K562 (cell line): Measurements from ENCODE around the gene PEPD. TPM values are rescaled to one million over a fixed set of nuclear protein-coding genes. Genes with fewer than 3 reads are reported as not detected.

Experiments
- ATAC-seq: fragments of 200-7000 bp; cut with Tn5 transposase; 3 replicates; pipeline ENCODE4 v1.9.1; 2020; ENCODE audit warnings: moderate library complexity
- BruUV-seq: library from RNA; stranded (reverse); fragments of 400-500 nt; replicated peaks from 2 replicates; lab custom pipeline; 2021; lab: Mats Ljungman, UMichigan
- CTCF ChIA-PET: fragments of 300-600 bp; formaldehyde crosslinking; extraction: SDS; loops from one replicate; lab custom pipeline; 2021; ENCODE audit warnings: low intra/inter-chr PET ratio; lab: Yijun Ruan, JAX
- POLR2A ChIA-PET: fragments of 300-600, 350-650 bp; sonication (Branson Sonifier 250); formaldehyde crosslinking; extraction: SDS; loops from one replicate; lab custom pipeline; 2021; ENCODE audit warnings: antibody characterized with exemption, inconsistent platforms; lab: Yijun Ruan, JAX
- DNase-seq, 4 experiments: peaks; one replicate each; pipeline versions ENCODE4 v3.0.0 to v3.0.0-alpha.2; 2011 to 2018; ENCODE audit warnings: low spot score in 3 of 4, mixed read lengths in 3 of 4; ENCODE audit errors: extremely low read depth in 1 of 4
- FAIRE-seq: peaks from 2 replicates; lab custom pipeline; 2011; peaks lifted over from hg19 to GRCh38; lab: Jason Lieb, UNC
- H2AFZ ChIP-seq: 2 replicates; pipeline ENCODE4 v1.6.0; 2011; ENCODE audit warnings: low read depth, low read length, control low read depth, inconsistent platforms
- H3K27ac ChIP-seq: fragments of 200-600 bp; 3 replicates; pipeline ENCODE4 v1.8.0; 2011; ENCODE audit warnings: low read depth, mild to moderate bottlenecking, control low read depth, inconsistent platforms, low read length, moderate library complexity, mixed read lengths; ENCODE audit errors: extremely low read depth
- H3K27me3 ChIP-seq, 2 experiments: fragments of 300-600 bp in 1 of 2; 2 replicates in 1 of 2; 3 replicates in 1 of 2; pipeline versions ENCODE4 v1.6.0 to v1.8.0; 2011; ENCODE audit warnings: inconsistent platforms in 2 of 2, low read length in 2 of 2, mild to moderate bottlenecking in 1 of 2, mixed read lengths in 1 of 2, moderate library complexity in 1 of 2; ENCODE audit not compliant: control insufficient read depth in 2 of 2, insufficient read depth in 2 of 2
- H3K36me3 ChIP-seq: fragments of 300-600 bp; 3 replicates; pipeline ENCODE4 v1.8.0; 2011; ENCODE audit warnings: mild to moderate bottlenecking, low read length, inconsistent platforms; ENCODE audit not compliant: control insufficient read depth, insufficient read depth
- H3K4me1 ChIP-seq, 2 experiments: fragments of 200-600 bp in 1 of 2; replicated peaks in 1 of 2; 2 replicates in 1 of 2; 3 replicates in 1 of 2; pipeline versions ENCODE4 v1.5.1 to v1.8.0; 2011; ENCODE audit warnings: inconsistent platforms in 2 of 2, low read length in 2 of 2, mild to moderate bottlenecking in 1 of 2, mixed read lengths in 1 of 2, moderate library complexity in 1 of 2; ENCODE audit not compliant: control insufficient read depth in 2 of 2, insufficient read depth in 2 of 2
- H3K4me2 ChIP-seq: 2 replicates; pipeline ENCODE4 v1.6.1; 2011; ENCODE audit warnings: low read length, control low read depth, inconsistent platforms, mixed read lengths; ENCODE audit not compliant: insufficient read depth
- H3K4me3 ChIP-seq: fragments of 200-600 bp; sonication (generic), shearing (Covaris generic); 2 replicates; pipeline ENCODE4 v1.5.1; 2016; ENCODE audit warnings: control low read depth, inconsistent platforms
- H3K79me2 ChIP-seq: fragments of 200-600 bp; 3 replicates; pipeline ENCODE4 v1.8.0; 2011; ENCODE audit warnings: low read length, inconsistent platforms; ENCODE audit not compliant: control insufficient read depth, insufficient read depth
- H3K9ac ChIP-seq, 2 experiments: 2 replicates each; pipeline versions ENCODE4 v1.6.0 to v1.6.1; 2011; ENCODE audit warnings: low read depth in 2 of 2, low read length in 2 of 2, control low read depth in 1 of 2, inconsistent platforms in 1 of 2, mild to moderate bottlenecking in 1 of 2, mixed read lengths in 1 of 2; ENCODE audit not compliant: insufficient read depth in 1 of 2
- H3K9me1 ChIP-seq: one replicate; pipeline ENCODE4 v1.6.0; 2011; ENCODE audit warnings: inconsistent platforms, mild to moderate bottlenecking, low read length, moderate library complexity; ENCODE audit not compliant: control insufficient read depth, insufficient read depth
- H3K9me3 ChIP-seq: replicated peaks from 2 replicates; pipeline ENCODE4 v1.5.1; 2011; ENCODE audit warnings: low read depth, low read length, inconsistent platforms; ENCODE audit not compliant: control insufficient read depth, insufficient read depth
- H4K20me1 ChIP-seq: replicated peaks from 2 replicates; pipeline ENCODE4 v1.6.1; 2011; ENCODE audit warnings: low read length, inconsistent platforms, mixed read lengths; ENCODE audit not compliant: control insufficient read depth, insufficient read depth
- BHLHE40 ChIP-seq: IDR thresholded peaks from 2 replicates; pipeline ENCODE4 v1.6.1; 2011; ENCODE audit warnings: low read length, improper control_type of control experiment
- DLX4 ChIP-seq: fragments of 250-450 bp; sonication (Bioruptor Pico); IDR thresholded peaks from 2 replicates; pipeline ENCODE4 v1.6.1; 2021; ENCODE audit warnings: mild to moderate bottlenecking
- FOXA3 ChIP-seq, 2 experiments: fragments of 450-650 bp in 1 of 2; sonication (generic) in 1 of 2; formaldehyde crosslinking; IDR thresholded peaks in 1 of 2; conservative IDR thresholded peaks in 1 of 2; 2 replicates each; pipeline versions ENCODE4 v1.4.0 to v1.8.0; 2020 to 2022; ENCODE audit warnings: mild to moderate bottlenecking in 2 of 2, missing genetic modification reagents in 1 of 2
- FOXJ2 ChIP-seq: fragments of 200-800 bp; sonication (Bioruptor generic); IDR thresholded peaks from 2 replicates; pipeline ENCODE4 v1.6.1; 2016; ENCODE audit warnings: missing genetic modification characterization, missing compliant biosample characterization
- LCOR ChIP-seq: sonication (generic); formaldehyde crosslinking; IDR thresholded peaks from 2 replicates; pipeline ENCODE4 v1.8.0; 2022; ENCODE audit warnings: mild to moderate bottlenecking, missing genetic modification reagents
- MTA3 ChIP-seq: fragments of 450-650 bp; formaldehyde crosslinking; IDR thresholded peaks from 2 replicates; pipeline ENCODE4 v1.6.1; 2017; ENCODE audit warnings: mild to moderate bottlenecking, borderline replicate concordance
- NR2C2 ChIP-seq, 2 experiments: fragments of 200-800 bp in 1 of 2; sonication (Bioruptor generic) in 1 of 2; sonication (generic) in 1 of 2; formaldehyde crosslinking in 1 of 2; IDR thresholded peaks; 2 replicates each; pipeline versions ENCODE4 v1.6.1 to v1.8.0; 2016 to 2022; ENCODE audit warnings: mild to moderate bottlenecking in 1 of 2, missing compliant biosample characterization in 1 of 2, missing genetic modification characterization in 1 of 2, missing genetic modification reagents in 1 of 2
- TAF1 ChIP-seq: IDR thresholded peaks from 2 replicates; pipeline ENCODE4 v1.6.1; 2011; ENCODE audit warnings: mild to moderate bottlenecking, low read length, moderate library complexity; ENCODE audit not compliant: insufficient read depth, control insufficient read depth, severe bottlenecking; ENCODE audit errors: extremely low read depth
- TCF3 ChIP-seq: sonication (generic); formaldehyde crosslinking; IDR thresholded peaks from 2 replicates; pipeline ENCODE4 v1.4.0; 2020; ENCODE audit warnings: mild to moderate bottlenecking, missing genetic modification reagents
- WHSC1 ChIP-seq: IDR thresholded peaks from one replicate; pipeline ENCODE4 v1.6.1; 2012; ENCODE audit warnings: low read length, control low read depth, inconsistent platforms
- ZNF277 ChIP-seq: fragments of 250-450 bp; sonication (Bioruptor Pico); IDR thresholded peaks from 2 replicates; pipeline ENCODE4 v1.8.0; 2022; ENCODE audit warnings: inconsistent platforms, mild to moderate bottlenecking, moderate library complexity, borderline replicate concordance
- ZNF449 ChIP-seq: fragments of 250-450 bp; sonication (Bioruptor Pico); IDR thresholded peaks from 2 replicates; pipeline ENCODE4 v1.8.0; 2022; ENCODE audit warnings: moderate library complexity, mild to moderate bottlenecking, inconsistent platforms
- ZNF699 ChIP-seq: fragments of 250-450 bp; sonication (Bioruptor Pico); IDR thresholded peaks from 2 replicates; pipeline ENCODE4 v1.8.0; 2021; ENCODE audit warnings: mild to moderate bottlenecking, moderate library complexity; ENCODE audit not compliant: insufficient replicate concordance
- WGBS: fragments of 100-300 bp; shearing (Covaris generic); methylation state at CpG from one replicate; pipeline ENCODE4 v1.1.6; 2016; ENCODE audit warnings: low coverage, mixed read lengths; ENCODE audit not compliant: insufficient coverage; ENCODE audit errors: missing lambda C conversion rate; 5-methylcytosine and 5-hydroxymethylcytosine counted together
- in situ Hi-C: fragments of 300-500 bp; cut with MboI; formaldehyde crosslinking; loops from 4 replicates; pipeline ENCODE4 v1.15.0; 2018; ENCODE audit warnings: inconsistent platforms, mixed read lengths
- intact Hi-C: fragments of 100-400 bp; cut with micrococcal nuclease; formaldehyde crosslinking; loops from 2 replicates; pipeline ENCODE4 v1.14.2; 2022
- polyA plus RNA-seq, 8 experiments: library from polyadenylated mRNA; depleted of rRNA in 4 of 8; stranded (reverse) in 5 of 8; unstranded in 3 of 8; fragments of >200 nt; fragmentation: Nextera tagmentation in 2 of 8; fragmentation: Illumina TruSeq in 1 of 8; extraction: Ambion mirVana in 2 of 8; extraction: Trizol in 1 of 8; gene quantifications; 2 replicates each; pipeline versions ENCODE4 v1.2.1 to v1.2.3, GENCODE V29; 2011 to 2014; ENCODE audit warnings: inconsistent platforms in 1 of 8, missing spikeins in 1 of 8
- total RNA-seq, 7 experiments: library from RNA; depleted of rRNA in 6 of 7; stranded (reverse); fragments of >200 nt in 6 of 7; fragmentation: Illumina TruSeq in 2 of 7; extraction: Trizol in 2 of 7; gene quantifications; 2 replicates each; pipeline versions ENCODE4 v1.2.1 to v1.2.3, GENCODE V29; 2011 to 2021; ENCODE audit warnings: low replicate concordance in 1 of 7
- TF ChIP-seq, protein P1 (sequence below): fragments of 450-650 bp; conservative IDR thresholded peaks from 2 replicates; pipeline ENCODE4 v1.6.1; 2016; ENCODE audit warnings: missing genetic modification characterization, low read depth, mild to moderate bottlenecking, missing compliant biosample characterization, moderate library complexity
- TF ChIP-seq, protein P2 (sequence below): IDR thresholded peaks from 2 replicates; pipeline ENCODE4 v1.6.1; 2014; ENCODE audit warnings: antibody characterized with exemption

The PEPD gene
- total and polyA plus RNA-seq, 9 of the 15 experiments (the other 6 are each of a cell fraction or from before 2014, with no cell fraction given): 1.3 to 19.2 (median 16.0) TPM

DNA sequence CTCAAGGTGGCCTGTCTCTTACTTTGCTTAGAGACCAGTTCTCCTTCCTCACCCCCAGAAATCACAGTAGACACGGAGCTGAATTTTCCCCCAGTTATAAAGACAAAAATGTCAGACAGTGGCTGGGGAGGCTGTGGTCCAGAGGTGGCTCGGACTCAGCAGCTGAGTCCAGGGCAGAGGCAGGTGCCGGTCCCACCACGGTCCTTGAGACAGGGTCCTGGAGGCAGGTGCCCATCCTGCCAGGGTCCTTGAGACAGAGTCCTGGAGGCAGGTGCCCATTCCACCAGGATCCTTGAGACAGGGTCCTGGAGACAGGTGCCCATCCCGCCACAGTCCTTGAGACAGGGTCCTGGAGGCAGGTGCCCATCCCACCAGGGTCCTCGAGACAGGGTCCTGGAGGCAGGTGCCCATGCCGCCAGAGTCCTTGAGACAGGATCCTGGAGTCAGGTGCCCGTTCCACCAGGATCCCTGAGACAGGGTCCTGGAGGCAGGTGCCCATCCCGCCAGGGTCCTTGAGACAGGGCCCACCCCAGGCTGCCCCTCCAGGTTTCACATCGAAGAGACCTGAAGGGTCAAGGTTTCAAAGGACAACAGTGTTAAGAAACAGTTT, 23.1 kb downstream of the PEPD start:
- FAIRE-seq (no peak), DNase-seq (no peak), ATAC-seq (no peak)
- Histone ChIP-seq H3K36me3 (no peaks in the 10 kb centered on the region), H3K27me3 (no peaks in the 10 kb centered on the region; a peak in 1 of 5 replicates), H4K20me1 (peaks cover 7% of the 10 kb centered on the region), H3K9me1 (no peaks in the 10 kb centered on the region), H3K4me1 (no peaks in the 10 kb centered on the region), H3K4me2 (no peak overlapping the region), H3K4me3 (no peak overlapping the region), H3K79me2 (no peaks in the 10 kb centered on the region), H3K27ac (no peak overlapping the region), H3K9me3 (no peaks in the 10 kb centered on the region), H3K9ac (no peak overlapping the region), H2AFZ (no peak overlapping the region)
- no TSS peak for BruUV-seq
- intact Hi-C loops: no loop called here
- CTCF ChIA-PET: no interaction called here
- in situ Hi-C loops: no loop called here
- POLR2A ChIA-PET: interaction anchor here (0.7 kb wide), 1 partner anchor 24 kb away, joined by 3 read pairs; no protein-coding TSS in a partner anchor
- 29% methylated on average over 9 of the region's 10 CpGs for WGBS
- TF ChIP-seq FOXA3 (CRISPR knock-in tag; conservative IDR thresholded peaks at IDR 0.05 in 1 of 2, IDR thresholded peaks at IDR 0.05 in 1 of 2): no peak
- TF ChIP-seq LCOR (CRISPR knock-in tag): no peak
- TF ChIP-seq WHSC1: no peak
- TF ChIP-seq, protein P1, sequence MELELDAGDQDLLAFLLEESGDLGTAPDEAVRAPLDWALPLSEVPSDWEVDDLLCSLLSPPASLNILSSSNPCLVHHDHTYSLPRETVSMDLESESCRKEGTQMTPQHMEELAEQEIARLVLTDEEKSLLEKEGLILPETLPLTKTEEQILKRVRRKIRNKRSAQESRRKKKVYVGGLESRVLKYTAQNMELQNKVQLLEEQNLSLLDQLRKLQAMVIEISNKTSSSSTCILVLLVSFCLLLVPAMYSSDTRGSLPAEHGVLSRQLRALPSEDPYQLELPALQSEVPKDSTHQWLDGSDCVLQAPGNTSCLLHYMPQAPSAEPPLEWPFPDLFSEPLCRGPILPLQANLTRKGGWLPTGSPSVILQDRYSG (tag): no peak
- TF ChIP-seq FOXJ2 (tag): no peak
- TF ChIP-seq NR2C2 (CRISPR knock-in tag; IDR thresholded peaks at IDR 0.05): no peak
- no peak for TF ChIP-seq NR2C2 (tag; IDR thresholded peaks at IDR 0.05)
- no peak for TF ChIP-seq TAF1
- no peak for TF ChIP-seq ZNF449 (CRISPR knock-in tag)
- TF ChIP-seq, protein P2, sequence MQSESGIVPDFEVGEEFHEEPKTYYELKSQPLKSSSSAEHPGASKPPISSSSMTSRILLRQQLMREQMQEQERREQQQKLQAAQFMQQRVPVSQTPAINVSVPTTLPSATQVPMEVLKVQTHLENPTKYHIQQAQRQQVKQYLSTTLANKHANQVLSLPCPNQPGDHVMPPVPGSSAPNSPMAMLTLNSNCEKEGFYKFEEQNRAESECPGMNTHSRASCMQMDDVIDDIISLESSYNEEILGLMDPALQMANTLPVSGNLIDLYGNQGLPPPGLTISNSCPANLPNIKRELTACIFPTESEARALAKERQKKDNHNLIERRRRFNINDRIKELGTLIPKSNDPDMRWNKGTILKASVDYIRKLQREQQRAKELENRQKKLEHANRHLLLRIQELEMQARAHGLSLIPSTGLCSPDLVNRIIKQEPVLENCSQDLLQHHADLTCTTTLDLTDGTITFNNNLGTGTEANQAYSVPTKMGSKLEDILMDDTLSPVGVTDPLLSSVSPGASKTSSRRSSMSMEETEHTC: no peak
- no peak for TF ChIP-seq MTA3
- TF ChIP-seq ZNF699 (CRISPR knock-in tag): no peak
- TF ChIP-seq DLX4 (CRISPR knock-in tag): no peak
- no peak for TF ChIP-seq ZNF277 (CRISPR knock-in tag)
- no peak for TF ChIP-seq TCF3 (CRISPR knock-in tag)
- no peak for TF ChIP-seq BHLHE40
